Ovary (tissue), 3 donors: ENCODE measurements around the gene VPS16.

Experiments used
- CTCF ChIP-seq, 3 donors: fragments of 450-650 bp in 2 of 3; fragments of 200-600 bp in 1 of 3; IDR thresholded peaks; one replicate each; pipeline versions ENCODE4 v1.5.1 to v1.8.0; 2016 to 2022; ENCODE audit warnings: antibody characterized with exemption in 3 of 3, mild to moderate bottlenecking in 1 of 3
- EP300 ChIP-seq: sonication (generic); formaldehyde crosslinking; IDR thresholded peaks from one replicate; pipeline ENCODE4 v1.6.1; 2017; ENCODE audit warnings: antibody characterized with exemption
- POLR2A ChIP-seq: fragments of 450-650 bp; IDR thresholded peaks from one replicate; pipeline ENCODE4 v1.6.1; 2017; ENCODE audit warnings: antibody characterized with exemption, mild to moderate bottlenecking, moderate library complexity
- donor health status: DM: no; HTN: no; CAD: no.

- TF ChIP-seq POLR2A = no peak
- TF ChIP-seq CTCF (IDR thresholded peaks at IDR 0.05) = no peak
- TF ChIP-seq EP300 = no peak
Measured at GRCh38 chr20:2826655-2827054, 13.9 kb upstream of the VPS16 start.
